Measurements from ENCODE around the gene ELP4.
"Not testable (repeated sequence)": the region's sequence is repeated elsewhere in the genome, so short reads cannot be mapped to it uniquely, and the experiment has no call there.

GRCh38 chr11:31579412-31579811 is 69.8 kb downstream of the ELP4 start:
- TF ChIP-seq CTCF, POLR2A (IDR thresholded peaks at IDR 0.05): not testable (repeated sequence)
